Hepatocyte (in vitro differentiated cells): ENCODE data around the gene VSIG10L2. TPM values are rescaled to one million over a fixed set of nuclear protein-coding genes. Genes with fewer than 3 reads are reported as not detected.

ENCODE experiments used
- DNase-seq: peaks from one replicate; pipeline ENCODE4 v3.0.0-alpha.2; 2016; ENCODE audit warnings: low spot score
- H2AFZ ChIP-seq: fragments of 200-600 bp; sonication (generic); 2 replicates; pipeline ENCODE4 v1.6.0; 2016; ENCODE audit warnings: antibody characterized with exemption, mild to moderate bottlenecking
- H3K27ac ChIP-seq: fragments of 200-600 bp; sonication (generic); 2 replicates; pipeline ENCODE4 v1.5.1; 2016; ENCODE audit warnings: mild to moderate bottlenecking
- H3K27me3 ChIP-seq: fragments of 200-600 bp; sonication (generic); 2 replicates; pipeline ENCODE4 v1.6.1; 2016
- H3K36me3 ChIP-seq: fragments of 200-600 bp; sonication (generic); replicated peaks from 2 replicates; pipeline ENCODE4 v1.5.1; 2016; ENCODE audit warnings: low read depth; ENCODE audit not compliant: insufficient read depth
- H3K4me1 ChIP-seq: fragments of 200-600 bp; sonication (generic); 2 replicates; pipeline ENCODE4 v1.5.1; 2016; ENCODE audit warnings: mild to moderate bottlenecking, moderate library complexity; ENCODE audit not compliant: insufficient read depth
- H3K4me2 ChIP-seq: fragments of 200-600 bp; sonication (generic); 2 replicates; pipeline ENCODE4 v1.6.0; 2016
- H3K4me3 ChIP-seq: fragments of 200-600 bp; sonication (generic); 2 replicates; pipeline ENCODE4 v1.5.1; 2016; ENCODE audit warnings: mild to moderate bottlenecking
- H3K79me2 ChIP-seq: fragments of 200-600 bp; sonication (generic); 2 replicates; pipeline ENCODE4 v1.6.0; 2017; ENCODE audit warnings: mild to moderate bottlenecking
- H3K9me2 ChIP-seq: fragments of 200-600 bp; sonication (generic); replicated peaks from 2 replicates; pipeline ENCODE4 v1.6.0; 2017; ENCODE audit warnings: mild to moderate bottlenecking; ENCODE audit not compliant: insufficient read depth
- H3K9me3 ChIP-seq: fragments of 200-600 bp; sonication (generic); 2 replicates; pipeline ENCODE4 v1.5.1; 2016; ENCODE audit warnings: low read depth, mild to moderate bottlenecking
- H4K20me1 ChIP-seq: fragments of 200-600 bp; sonication (generic); 2 replicates; pipeline ENCODE4 v1.6.0; 2016; ENCODE audit warnings: mild to moderate bottlenecking; ENCODE audit not compliant: insufficient read depth, poor library complexity, severe bottlenecking
- EZH2 ChIP-seq: fragments of 200-600 bp; sonication (generic); IDR thresholded peaks from 2 replicates; pipeline ENCODE4 v1.6.1; 2016; ENCODE audit warnings: antibody characterized with exemption, mild to moderate bottlenecking, borderline replicate concordance
- EZH2phosphoT487 ChIP-seq: fragments of 200-600 bp; sonication (generic); IDR thresholded peaks from one replicate; pipeline ENCODE4 v1.6.1; 2018; ENCODE audit warnings: antibody characterized with exemption, mild to moderate bottlenecking, low read depth, moderate library complexity; ENCODE audit not compliant: unreplicated experiment, severe bottlenecking
- WGBS: methylation state at CpG from one replicate; pipeline ENCODE4 v1.1.6; 2016; ENCODE audit warnings: low lambda C conversion rate; ENCODE audit errors: missing lambda C conversion rate; 5-methylcytosine and 5-hydroxymethylcytosine counted together
- polyA plus RNA-seq: library from polyadenylated mRNA; unstranded; fragments of >200 nt; fragmentation: Nextera tagmentation; extraction: Ambion mirVana; gene quantifications from 2 replicates; pipeline ENCODE4 v1.2.1, GENCODE V29; 2016
- total RNA-seq: library from RNA; depleted of rRNA; stranded (reverse); fragments of >200 nt; gene quantifications from 2 replicates; pipeline ENCODE4 v1.2.3, GENCODE V29; 2014
- TF ChIP-seq, protein P1 (sequence below): fragments of 200-600 bp; sonication (generic); IDR thresholded peaks from 2 replicates; pipeline ENCODE4 v1.5.1; 2016; ENCODE audit warnings: antibody characterized with exemption, mild to moderate bottlenecking; ENCODE audit not compliant: poor library complexity

VSIG10L2 gene
- total and polyA plus RNA-seq, 2 experiments from 2014 or later: not detected

DNA sequence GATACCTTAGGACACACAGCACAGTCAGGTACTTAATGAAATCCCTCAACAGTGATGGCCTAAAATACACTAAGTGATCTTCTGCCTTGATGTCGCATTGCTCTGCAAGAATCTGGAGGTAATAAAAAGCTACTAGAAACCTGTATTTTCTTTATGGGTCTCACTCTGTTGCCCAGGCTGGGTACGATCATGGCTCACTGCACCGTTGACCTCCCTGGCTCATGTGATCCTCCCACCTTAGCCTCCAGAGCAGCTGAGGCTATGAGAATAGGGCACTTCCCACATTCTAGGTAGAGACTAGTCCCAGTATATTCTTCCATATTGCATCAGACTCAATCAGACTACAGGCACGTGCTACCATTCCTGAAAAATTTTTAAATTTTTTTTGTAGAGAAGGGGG lies 21.7 kb downstream of the VSIG10L2 start:
- no peaks in the 10 kb centered on the region for H3K27me3 ChIP-seq
- no peak overlapping the region for H2AFZ ChIP-seq
- WGBS: 95% methylated on average over 4 of the region's 4 CpGs
- TF ChIP-seq EZH2phosphoT487: no peak
- TF ChIP-seq, protein P1, sequence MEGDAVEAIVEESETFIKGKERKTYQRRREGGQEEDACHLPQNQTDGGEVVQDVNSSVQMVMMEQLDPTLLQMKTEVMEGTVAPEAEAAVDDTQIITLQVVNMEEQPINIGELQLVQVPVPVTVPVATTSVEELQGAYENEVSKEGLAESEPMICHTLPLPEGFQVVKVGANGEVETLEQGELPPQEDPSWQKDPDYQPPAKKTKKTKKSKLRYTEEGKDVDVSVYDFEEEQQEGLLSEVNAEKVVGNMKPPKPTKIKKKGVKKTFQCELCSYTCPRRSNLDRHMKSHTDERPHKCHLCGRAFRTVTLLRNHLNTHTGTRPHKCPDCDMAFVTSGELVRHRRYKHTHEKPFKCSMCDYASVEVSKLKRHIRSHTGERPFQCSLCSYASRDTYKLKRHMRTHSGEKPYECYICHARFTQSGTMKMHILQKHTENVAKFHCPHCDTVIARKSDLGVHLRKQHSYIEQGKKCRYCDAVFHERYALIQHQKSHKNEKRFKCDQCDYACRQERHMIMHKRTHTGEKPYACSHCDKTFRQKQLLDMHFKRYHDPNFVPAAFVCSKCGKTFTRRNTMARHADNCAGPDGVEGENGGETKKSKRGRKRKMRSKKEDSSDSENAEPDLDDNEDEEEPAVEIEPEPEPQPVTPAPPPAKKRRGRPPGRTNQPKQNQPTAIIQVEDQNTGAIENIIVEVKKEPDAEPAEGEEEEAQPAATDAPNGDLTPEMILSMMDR: no peak
- no peak for TF ChIP-seq EZH2
- H3K9me3 ChIP-seq: no peaks in the 10 kb centered on the region
- no peak overlapping the region for H3K27ac ChIP-seq
- H3K4me2 ChIP-seq: no peak overlapping the region
- no peaks in the 10 kb centered on the region for H3K36me3 ChIP-seq
- H3K79me2 ChIP-seq: no peaks in the 10 kb centered on the region
- peaks cover 13% of the 10 kb centered on the region for H3K4me1 ChIP-seq
- no peak for DNase-seq
- no peak overlapping the region for H3K4me3 ChIP-seq
- no peaks in the 10 kb centered on the region for H4K20me1 ChIP-seq
- H3K9me2 ChIP-seq: no peaks in the 10 kb centered on the region

DNA sequence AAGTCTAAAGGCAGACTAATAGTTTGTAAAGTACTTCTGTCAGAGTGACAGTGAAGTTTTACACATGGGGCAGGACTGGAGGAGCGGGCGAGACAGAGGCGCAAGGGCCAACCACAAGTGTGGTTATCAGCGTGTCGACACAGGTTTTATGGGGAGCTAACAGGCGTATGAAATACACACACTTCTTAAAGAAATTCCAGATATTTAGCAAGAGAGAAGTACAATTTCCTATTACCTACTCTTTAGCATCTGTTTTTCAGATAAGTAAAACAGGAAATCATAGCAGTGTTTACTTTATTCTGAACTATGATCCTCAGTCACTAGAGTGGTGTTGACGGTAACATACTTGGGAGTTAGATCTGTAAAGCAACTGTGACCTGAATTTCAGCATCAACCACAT lies 22.5 kb downstream of the VSIG10L2 start:
- no peak for DNase-seq
- H3K27ac ChIP-seq: peak overlapping the region; percentile 29
- H3K79me2 ChIP-seq: no peaks in the 10 kb centered on the region
- no peaks in the 10 kb centered on the region for H4K20me1 ChIP-seq
- peaks cover 13% of the 10 kb centered on the region for H3K4me1 ChIP-seq
- no peaks in the 10 kb centered on the region for H3K9me2 ChIP-seq
- TF ChIP-seq EZH2phosphoT487: no peak
- TF ChIP-seq, protein P1: no peak
- no peak for TF ChIP-seq EZH2
- no peaks in the 10 kb centered on the region for H3K36me3 ChIP-seq
- H3K27me3 ChIP-seq: no peaks in the 10 kb centered on the region
- WGBS: 45% methylated on average over 7 of the region's 7 CpGs
- no peak overlapping the region for H2AFZ ChIP-seq
- H3K4me2 ChIP-seq: no peak overlapping the region
- H3K4me3 ChIP-seq: no peak overlapping the region
- no peaks in the 10 kb centered on the region for H3K9me3 ChIP-seq

DNA sequence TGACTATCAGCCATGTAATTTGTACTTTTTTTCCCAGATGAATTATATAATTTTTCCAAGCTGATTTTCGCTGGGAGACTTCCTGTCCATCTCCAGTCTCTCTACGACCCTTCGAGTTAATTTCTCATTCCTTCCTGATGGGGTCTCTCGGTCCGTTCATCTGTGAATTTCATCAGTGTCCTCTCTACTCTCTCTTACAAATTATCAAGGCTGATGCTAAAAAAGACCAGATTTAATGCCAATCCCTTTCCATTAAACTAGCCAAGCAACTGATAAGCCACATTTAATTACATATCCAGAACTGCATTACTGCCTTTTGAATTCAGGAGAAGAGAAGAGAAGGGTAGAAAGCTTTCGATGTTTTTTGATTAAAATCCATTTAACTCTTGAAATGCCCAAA lies 25.8 kb downstream of the VSIG10L2 start:
- Histone ChIP-seq H3K4me1 (peaks cover 7% of the 10 kb centered on the region), H3K9me2 (no peaks in the 10 kb centered on the region), H3K27me3 (no peaks in the 10 kb centered on the region), H3K27ac (no peak overlapping the region), H4K20me1 (no peaks in the 10 kb centered on the region), H3K79me2 (no peaks in the 10 kb centered on the region), H3K9me3 (no peaks in the 10 kb centered on the region), H3K36me3 (no peaks in the 10 kb centered on the region), H3K4me3 (no peak overlapping the region), H2AFZ (no peak overlapping the region), H3K4me2 (no peak overlapping the region)
- DNase-seq: no peak
- no peak for TF ChIP-seq EZH2phosphoT487
- TF ChIP-seq EZH2: no peak
- TF ChIP-seq, protein P1: no peak
- 78% methylated on average over 6 of the region's 6 CpGs for WGBS

DNA sequence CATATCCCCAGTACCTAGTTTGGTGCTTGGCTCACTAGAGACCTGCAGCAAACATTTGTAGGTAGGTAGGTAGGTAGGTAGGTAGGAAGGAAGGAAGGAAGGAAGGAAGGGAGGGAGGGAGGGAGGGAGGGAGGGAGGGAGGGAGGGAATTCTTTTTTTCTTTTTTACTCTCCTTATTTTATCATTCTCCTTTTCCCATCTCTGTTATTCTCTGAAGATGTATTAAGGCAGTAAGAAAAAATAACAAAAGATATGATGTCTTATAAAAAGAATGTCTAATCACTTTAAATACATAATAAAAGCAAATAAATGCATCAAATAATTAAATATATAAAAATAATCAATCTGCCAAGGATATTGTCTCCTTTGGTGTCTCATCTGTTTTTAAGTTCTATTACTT lies 28.4 kb downstream of the VSIG10L2 start:
- Histone ChIP-seq H3K4me2 (no peak overlapping the region), H3K4me1 (no peaks in the 10 kb centered on the region), H3K27ac (no peak overlapping the region), H2AFZ (no peak overlapping the region), H3K9me2 (no peaks in the 10 kb centered on the region), H4K20me1 (no peaks in the 10 kb centered on the region), H3K36me3 (no peaks in the 10 kb centered on the region), H3K9me3 (no peaks in the 10 kb centered on the region), H3K4me3 (no peak overlapping the region), H3K27me3 (no peaks in the 10 kb centered on the region), H3K79me2 (no peaks in the 10 kb centered on the region)
- no peak for DNase-seq
- TF ChIP-seq EZH2: no peak
- no peak for TF ChIP-seq EZH2phosphoT487
- TF ChIP-seq, protein P1: no peak
